ENCODE results near the gene HAUS6.

DNA sequence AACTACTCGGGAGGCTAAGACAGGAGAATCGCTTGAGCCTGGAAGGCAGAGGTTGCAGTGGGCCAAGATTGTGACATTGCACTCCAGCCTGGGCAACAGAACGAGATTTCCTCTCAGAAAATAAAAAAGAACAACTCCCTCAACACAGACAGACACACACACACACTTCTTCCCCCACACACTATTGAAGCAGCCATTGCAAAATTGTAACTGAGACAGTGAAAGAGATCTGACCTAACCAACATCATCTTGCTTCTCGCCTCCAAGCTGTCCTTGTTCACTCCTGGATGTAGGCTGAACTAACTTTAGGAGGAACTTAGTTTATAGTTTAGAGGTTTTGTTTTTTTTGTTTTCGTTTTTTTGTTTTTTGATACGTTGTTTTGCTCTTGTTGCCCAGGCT, 37.6 kb upstream of the HAUS6 start:
- TF ChIP-seq, protein P1, sequence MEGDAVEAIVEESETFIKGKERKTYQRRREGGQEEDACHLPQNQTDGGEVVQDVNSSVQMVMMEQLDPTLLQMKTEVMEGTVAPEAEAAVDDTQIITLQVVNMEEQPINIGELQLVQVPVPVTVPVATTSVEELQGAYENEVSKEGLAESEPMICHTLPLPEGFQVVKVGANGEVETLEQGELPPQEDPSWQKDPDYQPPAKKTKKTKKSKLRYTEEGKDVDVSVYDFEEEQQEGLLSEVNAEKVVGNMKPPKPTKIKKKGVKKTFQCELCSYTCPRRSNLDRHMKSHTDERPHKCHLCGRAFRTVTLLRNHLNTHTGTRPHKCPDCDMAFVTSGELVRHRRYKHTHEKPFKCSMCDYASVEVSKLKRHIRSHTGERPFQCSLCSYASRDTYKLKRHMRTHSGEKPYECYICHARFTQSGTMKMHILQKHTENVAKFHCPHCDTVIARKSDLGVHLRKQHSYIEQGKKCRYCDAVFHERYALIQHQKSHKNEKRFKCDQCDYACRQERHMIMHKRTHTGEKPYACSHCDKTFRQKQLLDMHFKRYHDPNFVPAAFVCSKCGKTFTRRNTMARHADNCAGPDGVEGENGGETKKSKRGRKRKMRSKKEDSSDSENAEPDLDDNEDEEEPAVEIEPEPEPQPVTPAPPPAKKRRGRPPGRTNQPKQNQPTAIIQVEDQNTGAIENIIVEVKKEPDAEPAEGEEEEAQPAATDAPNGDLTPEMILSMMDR (IDR thresholded peaks at IDR 0.05 in 8 of 11, conservative IDR thresholded peaks at IDR 0.05 in 3 of 11), result no peak
- no peak for TF ChIP-seq POLR2AphosphoS5 (IDR thresholded peaks at IDR 0.05)

All from spleen (tissue), 7 donors.